Adrenal gland (tissue), 12 donors: Measurements from ENCODE around the gene TMC1. TPM values are rescaled to one million over a fixed set of nuclear protein-coding genes. Genes with fewer than 3 reads are reported as not detected.
"Not testable (repeated sequence)": the region's sequence is repeated elsewhere in the genome, so short reads cannot be mapped to it uniquely, and the experiment has no call there.

Source experiments
- DNase-seq, 7 donors: peaks; one replicate each; pipeline ENCODE4 v3.0.0-alpha.2; 2019 to 2020
- H3K27ac ChIP-seq, 5 donors: fragments of 200-600 bp; sonication (generic) in 4 of 5; 1 replicate in 3 of 5; 2 replicates in 2 of 5; pipeline versions ENCODE4 v1.5.1 to v1.8.0; 2016 to 2020; ENCODE audit warnings: mild to moderate bottlenecking in 1 of 5
- H3K27me3 ChIP-seq: fragments of 200-600 bp; 2 replicates; pipeline ENCODE4 v1.8.0; 2021
- H3K36me3 ChIP-seq, 2 donors: fragments of 200-600 bp; replicated peaks in 1 of 2; 1 replicate in 1 of 2; 2 replicates in 1 of 2; pipeline versions ENCODE4 v1.5.1 to v1.8.0; 2018 to 2022
- H3K4me1 ChIP-seq, 2 donors: fragments of 200-600 bp; replicated peaks in 1 of 2; 1 replicate in 1 of 2; 2 replicates in 1 of 2; pipeline versions ENCODE4 v1.5.1 to v1.8.0; 2018 to 2021
- H3K4me3 ChIP-seq, 4 donors: fragments of 200-600 bp; sonication (generic) in 3 of 4; one replicate each; pipeline ENCODE4 v1.5.1; 2016 to 2018
- H3K9me3 ChIP-seq, 3 donors: fragments of 200-600 bp; sonication (generic) in 1 of 3; replicated peaks in 1 of 3; 1 replicate in 2 of 3; 2 replicates in 1 of 3; pipeline versions ENCODE4 v1.5.1 to v1.8.0; 2016 to 2021
- POLR2A ChIP-seq, 2 donors: fragments of 450-650 bp; IDR thresholded peaks; one replicate each; pipeline ENCODE4 v1.6.1; 2017; ENCODE audit warnings: antibody characterized with exemption in 2 of 2, mild to moderate bottlenecking in 2 of 2, moderate library complexity in 1 of 2
- WGBS, 4 donors: extraction: QIAGEN DNeasy Blood & Tissue Kit in 2 of 4; methylation state at CpG; one replicate each; pipeline versions ENCODE4 v1.1.5 to v1.1.7; 2013 to 2017; 5-methylcytosine and 5-hydroxymethylcytosine counted together
- intact Hi-C, 2 donors: fragments of 100-400 bp; cut with DNase I; formaldehyde crosslinking; loops; one replicate each; pipeline versions ENCODE4 v1.14.1 to v1.15.0; 2022 to 2023
- polyA plus RNA-seq, 3 donors: library from polyadenylated mRNA; stranded (reverse); fragments of 200-250 nt in 2 of 3; fragments of 350-450 nt in 1 of 3; fragmentation: Illumina TruSeq in 1 of 3; extraction: RNeasy Lipid Tissue Mini Kit (QIAGEN cat#74804) in 1 of 3; gene quantifications; one replicate each; pipeline ENCODE4 v1.2.3, GENCODE V29; 2013 to 2014
- total RNA-seq, 9 donors: library from RNA; depleted of rRNA in 4 of 9; stranded (reverse); fragments of >200 nt in 4 of 9; fragments of 120-200 nt in 1 of 9; fragmentation: NEBNext Ultra II Directional in 1 of 9; extraction: Animal tissue kit (Norgen Biotek cat#: 25700) in 1 of 9; gene quantifications; one replicate each; pipeline versions ENCODE4 v1.1.0 to v1.2.4, GENCODE V29; 2013 to 2023
- TF ChIP-seq, protein P1 (sequence below), 6 experiments: fragments of 450-650 bp in 4 of 6; fragments of 200-600 bp in 2 of 6; sonication (generic) in 1 of 6; IDR thresholded peaks; 1 replicate in 5 of 6; 2 replicates in 1 of 6; pipeline versions ENCODE4 v1.5.1 to v1.8.0; 2016 to 2021; ENCODE audit warnings: antibody characterized with exemption in 6 of 6, mild to moderate bottlenecking in 2 of 6, moderate library complexity in 1 of 6
- donor health status: healthy with polysubstance abuse.
- donor health status: Bipolar disorder and iron deficiency.
- donor health status: DM: yes; HTN: yes; CAD: no.
- donor health status: DM: no; HTN: no; CAD: no.
- donor health status: DM: no; HTN: no; CAD: no.
- donor health status: DM: yes; HTN: yes; CAD: no.

The TMC1 gene
- total and polyA plus RNA-seq, 12 donors = 0.22 to 1.5 (median 0.50) TPM; not detected in 7

DNA sequence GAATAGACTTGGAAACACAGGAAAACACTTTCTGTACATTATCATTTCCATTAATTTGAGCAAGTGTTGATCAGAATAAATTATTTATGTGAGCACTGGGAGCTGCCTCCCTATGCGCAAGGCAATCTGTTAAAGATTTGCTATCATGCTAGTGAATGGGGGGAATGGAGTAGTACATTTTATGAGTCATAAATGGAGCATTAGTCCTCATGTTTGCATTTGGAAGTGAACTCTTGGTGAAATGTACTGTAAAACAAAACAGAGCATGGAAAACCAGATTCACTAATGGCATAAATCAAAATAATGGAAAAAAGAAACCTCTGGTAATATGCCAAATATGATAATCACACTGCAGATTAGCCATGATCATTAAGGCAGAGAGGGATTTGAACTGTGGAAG lies 40.5 kb upstream of the TMC1 start:
- H3K4me3 ChIP-seq = no peak overlapping the region
- H3K4me1 ChIP-seq = no peaks in the 10 kb centered on the region
- H3K9me3 ChIP-seq = no peaks in the 10 kb centered on the region
- DNase-seq = no peak
- H3K27me3 ChIP-seq = no peaks in the 10 kb centered on the region
- WGBS, 4 donors = 87 to 100% (median 90%) methylated on average over 1 of the region's 1 CpG
- intact Hi-C loops = no loop called here
- TF ChIP-seq, protein P1, sequence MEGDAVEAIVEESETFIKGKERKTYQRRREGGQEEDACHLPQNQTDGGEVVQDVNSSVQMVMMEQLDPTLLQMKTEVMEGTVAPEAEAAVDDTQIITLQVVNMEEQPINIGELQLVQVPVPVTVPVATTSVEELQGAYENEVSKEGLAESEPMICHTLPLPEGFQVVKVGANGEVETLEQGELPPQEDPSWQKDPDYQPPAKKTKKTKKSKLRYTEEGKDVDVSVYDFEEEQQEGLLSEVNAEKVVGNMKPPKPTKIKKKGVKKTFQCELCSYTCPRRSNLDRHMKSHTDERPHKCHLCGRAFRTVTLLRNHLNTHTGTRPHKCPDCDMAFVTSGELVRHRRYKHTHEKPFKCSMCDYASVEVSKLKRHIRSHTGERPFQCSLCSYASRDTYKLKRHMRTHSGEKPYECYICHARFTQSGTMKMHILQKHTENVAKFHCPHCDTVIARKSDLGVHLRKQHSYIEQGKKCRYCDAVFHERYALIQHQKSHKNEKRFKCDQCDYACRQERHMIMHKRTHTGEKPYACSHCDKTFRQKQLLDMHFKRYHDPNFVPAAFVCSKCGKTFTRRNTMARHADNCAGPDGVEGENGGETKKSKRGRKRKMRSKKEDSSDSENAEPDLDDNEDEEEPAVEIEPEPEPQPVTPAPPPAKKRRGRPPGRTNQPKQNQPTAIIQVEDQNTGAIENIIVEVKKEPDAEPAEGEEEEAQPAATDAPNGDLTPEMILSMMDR (IDR thresholded peaks at IDR 0.05) = no peak
- TF ChIP-seq POLR2A (IDR thresholded peaks at IDR 0.05) = no peak
- no peak overlapping the region for H3K27ac ChIP-seq
- H3K36me3 ChIP-seq = no peaks in the 10 kb centered on the region

DNA sequence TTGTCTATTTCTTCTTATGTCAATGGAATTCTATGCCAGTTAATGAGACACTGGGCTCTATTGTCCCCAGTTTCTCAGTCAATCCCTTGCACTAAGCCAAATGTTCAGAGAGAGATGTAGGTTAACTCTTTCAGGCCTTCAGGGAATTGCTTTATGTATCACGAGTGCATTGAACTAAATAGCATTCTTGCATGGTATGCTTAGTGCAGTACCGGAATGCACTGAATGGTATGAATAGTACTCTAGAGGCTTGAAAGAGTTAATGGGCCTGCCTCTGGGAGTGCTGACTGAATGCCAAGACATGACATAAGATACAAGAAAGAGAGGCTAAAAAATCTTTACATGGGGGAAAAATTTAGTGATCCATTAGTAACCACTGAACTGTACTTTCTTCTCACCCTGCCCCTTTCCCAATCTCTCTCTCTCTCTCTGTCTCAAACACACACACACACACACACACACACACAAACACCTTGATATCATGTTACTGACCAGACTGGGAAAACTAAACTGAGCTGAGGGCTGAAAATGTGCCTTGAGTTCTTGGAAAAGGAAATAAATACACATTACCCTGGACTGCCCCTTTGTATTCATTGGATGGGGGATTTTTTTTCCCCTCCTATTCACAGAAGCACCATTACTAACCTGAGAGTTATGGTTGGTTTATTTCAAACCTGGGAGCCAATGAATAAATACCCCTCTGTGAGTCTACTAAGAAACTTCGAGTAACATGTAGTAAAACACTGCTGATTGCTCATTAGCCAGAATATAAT lies 35.4 kb upstream of the TMC1 start:
- Histone ChIP-seq H3K4me3 (no peak overlapping the region), H3K4me1 (peaks cover 0 to 5% of the 10 kb centered on the region in 2 donors), H3K27me3 (no peaks in the 10 kb centered on the region), H3K9me3 (no peaks in the 10 kb centered on the region), H3K27ac (no peak overlapping the region), H3K36me3 (no peaks in the 10 kb centered on the region)
- intact Hi-C loops = no loop called here
- TF ChIP-seq, protein P1 (IDR thresholded peaks at IDR 0.05) = no peak
- no peak for TF ChIP-seq POLR2A (IDR thresholded peaks at IDR 0.05)
- WGBS, 4 donors = 70 to 81% (median 72%) methylated on average over 3 of the region's 3 CpGs
- DNase-seq = no peak

DNA sequence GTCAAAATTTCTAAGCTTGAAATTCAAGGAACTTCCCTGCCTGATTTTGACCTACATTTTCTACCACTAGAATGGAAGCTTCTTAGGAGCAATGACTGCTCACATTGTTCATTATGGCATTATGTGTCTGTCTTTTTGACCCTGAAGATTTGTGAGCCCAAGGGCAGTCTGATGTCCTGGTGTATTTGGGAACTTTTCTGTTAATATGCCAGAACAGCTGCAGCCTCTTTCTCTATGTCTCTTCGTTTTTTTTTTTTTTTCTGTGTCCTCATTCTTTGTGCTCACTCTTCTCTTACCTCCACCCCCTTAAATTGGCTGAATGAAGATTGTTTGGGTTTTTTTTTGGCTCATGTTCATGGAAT lies 34.8 kb upstream of the TMC1 start:
- H3K27ac ChIP-seq = no peak overlapping the region
- WGBS, 4 donors = 16 to 24% (median 17%) methylated on average over 1 of the region's 1 CpG
- H3K36me3 ChIP-seq = no peaks in the 10 kb centered on the region
- H3K4me3 ChIP-seq = no peak overlapping the region
- no peak for DNase-seq
- no peaks in the 10 kb centered on the region for H3K27me3 ChIP-seq
- intact Hi-C loops = no loop called here
- TF ChIP-seq, protein P1 (IDR thresholded peaks at IDR 0.05) = no peak
- no peak for TF ChIP-seq POLR2A (IDR thresholded peaks at IDR 0.05)
- peaks cover 0 to 5% of the 10 kb centered on the region in 2 donors for H3K4me1 ChIP-seq
- no peaks in the 10 kb centered on the region for H3K9me3 ChIP-seq

DNA sequence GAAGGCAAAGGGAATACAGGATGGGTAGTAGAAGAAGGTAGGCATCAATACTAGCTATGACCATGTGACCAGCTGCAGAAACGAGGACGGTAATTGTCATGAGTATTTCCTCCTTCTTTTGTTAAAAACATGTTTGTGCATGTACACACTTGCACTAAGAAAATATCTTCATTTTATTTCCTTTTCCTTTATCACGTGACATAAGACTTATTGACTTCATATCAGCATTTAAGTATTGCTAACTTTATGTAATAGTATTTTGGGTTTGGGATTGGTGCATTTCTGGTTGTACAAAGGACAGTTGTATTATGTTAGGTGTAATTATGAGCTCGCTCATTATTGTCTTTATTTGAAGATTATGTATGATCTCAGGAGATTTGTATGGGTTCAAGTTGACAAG lies 33.7 kb upstream of the TMC1 start:
- intact Hi-C loops, H3K36me3 ChIP-seq, H3K27ac ChIP-seq, H3K27me3 ChIP-seq, DNase-seq, H3K4me1 ChIP-seq, H3K9me3 ChIP-seq, H3K4me3 ChIP-seq: not testable (repeated sequence)
- WGBS, 4 donors = 85 to 93% (median 88%) methylated on average over 4 of the region's 4 CpGs

DNA sequence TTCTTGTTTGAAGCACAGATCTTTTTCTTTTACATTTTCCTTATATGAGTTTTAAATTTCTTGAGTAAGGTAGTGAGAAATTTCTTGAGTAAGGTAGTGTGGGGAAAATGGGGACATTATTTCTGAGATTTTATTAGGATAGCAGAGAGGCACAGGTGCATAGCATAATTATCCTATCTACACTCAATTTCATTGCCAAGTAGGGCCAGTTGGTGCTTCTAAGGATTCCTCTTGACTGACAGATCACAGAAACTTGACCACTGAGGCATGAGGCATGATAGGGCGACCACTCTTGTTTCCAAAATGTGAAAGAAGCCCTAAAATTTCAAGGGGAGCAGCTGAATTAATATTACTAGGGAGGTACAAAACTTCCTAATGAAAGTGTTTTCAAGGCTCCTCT lies 31.4 kb upstream of the TMC1 start:
- no peaks in the 10 kb centered on the region for H3K27me3 ChIP-seq
- TF ChIP-seq POLR2A (IDR thresholded peaks at IDR 0.05) = no peak
- TF ChIP-seq, protein P1 (IDR thresholded peaks at IDR 0.05) = no peak
- no peak for DNase-seq
- H3K36me3 ChIP-seq = no peaks in the 10 kb centered on the region
- H3K4me3 ChIP-seq = no peak overlapping the region
- peaks cover 0 to 5% of the 10 kb centered on the region in 2 donors for H3K4me1 ChIP-seq
- no peak overlapping the region for H3K27ac ChIP-seq
- 92 to 100% (median 99%) methylated on average over 1 of the region's 1 CpG for WGBS, 4 donors
- no peaks in the 10 kb centered on the region for H3K9me3 ChIP-seq
- intact Hi-C loops = no loop called here
